Heart left ventricle (tissue), 13 donors: ENCODE data around the gene TVP23A.

Experiments used
- POLR2A ChIP-seq, 2 donors: fragments of 450-650 bp; IDR thresholded peaks; one replicate each; pipeline ENCODE4 v1.6.1; 2017; ENCODE audit warnings: antibody characterized with exemption in 2 of 2, mild to moderate bottlenecking in 2 of 2, moderate library complexity in 2 of 2
- TF ChIP-seq, protein P1 (sequence below), 12 donors: fragments of 200-600 bp; sonication (generic) in 4 of 12; IDR thresholded peaks; one replicate each; pipeline versions ENCODE4 v1.5.0 to v1.8.0; 2018 to 2022; ENCODE audit warnings: antibody characterized with exemption in 12 of 12, mild to moderate bottlenecking in 5 of 12
- donor health status: ischemic (EF 13 %, LVEDD 7.1; RV severe dilation, severe dysfunction).
- donor health status: DM: no; HTN: yes; CAD: no.
- donor health status: DM: no; HTN: no; CAD: no.
- donor health status: ischemic (EF 25% LVEDD 6.9; RV normal size, moderate dysfunction).
- donor health status: ischemic (EF 25% LVEDD 5.7; RV mildly dilated, moderate dysfunction).
- donor health status: ischemic (EF 35%, LVEDD 5.7; RV mildly dilated, moderate dysfunction).
- donor health status: nonischemic (EF 11% LVEDD 7.7; RV severe dilation, severe dysfunction).
- donor health status: DM: yes; HTN: yes; CAD: no.
- donor health status: PGD.
- donor health status: ischemic (EF 29% LVEDD 5.4; RV normal size, mild dysfunction).
- donor health status: nonischemic (EF 23%, LVEDD 6.1; RV moderate dilation, normal function).

DNA sequence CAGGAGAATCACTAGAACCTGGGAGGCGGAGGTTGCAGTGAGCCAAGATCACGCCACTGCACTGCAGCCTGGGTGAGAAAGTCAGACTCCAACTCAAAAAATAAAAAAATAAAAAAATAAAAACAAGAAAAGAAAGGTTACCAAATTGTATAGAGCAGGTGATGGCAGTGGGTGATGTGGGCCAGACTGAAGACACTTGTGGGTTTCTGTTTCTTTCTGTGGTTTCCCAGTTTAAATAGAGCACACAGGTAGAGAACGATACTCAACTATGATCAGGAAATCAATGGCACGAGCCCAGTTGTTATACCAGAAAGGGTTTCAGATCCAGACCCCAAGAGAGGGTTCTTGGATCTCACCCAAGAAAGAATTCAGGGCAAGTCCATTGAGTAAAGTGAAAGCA is 42.3 kb downstream of the TVP23A start:
- TF ChIP-seq, protein P1, sequence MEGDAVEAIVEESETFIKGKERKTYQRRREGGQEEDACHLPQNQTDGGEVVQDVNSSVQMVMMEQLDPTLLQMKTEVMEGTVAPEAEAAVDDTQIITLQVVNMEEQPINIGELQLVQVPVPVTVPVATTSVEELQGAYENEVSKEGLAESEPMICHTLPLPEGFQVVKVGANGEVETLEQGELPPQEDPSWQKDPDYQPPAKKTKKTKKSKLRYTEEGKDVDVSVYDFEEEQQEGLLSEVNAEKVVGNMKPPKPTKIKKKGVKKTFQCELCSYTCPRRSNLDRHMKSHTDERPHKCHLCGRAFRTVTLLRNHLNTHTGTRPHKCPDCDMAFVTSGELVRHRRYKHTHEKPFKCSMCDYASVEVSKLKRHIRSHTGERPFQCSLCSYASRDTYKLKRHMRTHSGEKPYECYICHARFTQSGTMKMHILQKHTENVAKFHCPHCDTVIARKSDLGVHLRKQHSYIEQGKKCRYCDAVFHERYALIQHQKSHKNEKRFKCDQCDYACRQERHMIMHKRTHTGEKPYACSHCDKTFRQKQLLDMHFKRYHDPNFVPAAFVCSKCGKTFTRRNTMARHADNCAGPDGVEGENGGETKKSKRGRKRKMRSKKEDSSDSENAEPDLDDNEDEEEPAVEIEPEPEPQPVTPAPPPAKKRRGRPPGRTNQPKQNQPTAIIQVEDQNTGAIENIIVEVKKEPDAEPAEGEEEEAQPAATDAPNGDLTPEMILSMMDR (IDR thresholded peaks at IDR 0.05) = no peak
- TF ChIP-seq POLR2A (IDR thresholded peaks at IDR 0.05) = no peak
